Kidney epithelial cell (primary cell): ENCODE measurements around the gene PPP3CA. TPM values are rescaled to one million over a fixed set of nuclear protein-coding genes. Genes with fewer than 3 reads are reported as not detected.
"Not testable (repeated sequence)": the region's sequence is repeated elsewhere in the genome, so short reads cannot be mapped to it uniquely, and the experiment has no call there.

Experiments
- DNase-seq: peaks from one replicate; pipeline ENCODE4 v3.0.0-alpha.2; 2010; ENCODE audit warnings: low read depth
- H3K27me3 ChIP-seq: 2 replicates; pipeline ENCODE4 v1.6.0; 2011; ENCODE audit warnings: low read length; ENCODE audit not compliant: control insufficient read depth, insufficient read depth
- H3K36me3 ChIP-seq: 2 replicates; pipeline ENCODE4 v1.5.1; 2011; ENCODE audit warnings: low read length; ENCODE audit not compliant: control insufficient read depth, insufficient read depth
- H3K4me3 ChIP-seq: 2 replicates; pipeline ENCODE4 v1.5.1; 2011; ENCODE audit warnings: low read depth, mild to moderate bottlenecking, control low read depth, low read length
- total RNA-seq: library from RNA; depleted of rRNA; stranded (reverse); fragments of >200 nt; gene quantifications from 2 replicates; pipeline ENCODE4 v1.2.3, GENCODE V29; 2015
- TF ChIP-seq, protein P1 (sequence below): IDR thresholded peaks from 2 replicates; pipeline ENCODE4 v1.5.1; 2011; ENCODE audit warnings: mild to moderate bottlenecking, moderate library complexity, low read length, control low read depth, inconsistent platforms; ENCODE audit not compliant: insufficient read depth, poor library complexity, severe bottlenecking

PPP3CA gene
- total RNA-seq, 1 donor from 2014 or later = 26.5 TPM

DNA sequence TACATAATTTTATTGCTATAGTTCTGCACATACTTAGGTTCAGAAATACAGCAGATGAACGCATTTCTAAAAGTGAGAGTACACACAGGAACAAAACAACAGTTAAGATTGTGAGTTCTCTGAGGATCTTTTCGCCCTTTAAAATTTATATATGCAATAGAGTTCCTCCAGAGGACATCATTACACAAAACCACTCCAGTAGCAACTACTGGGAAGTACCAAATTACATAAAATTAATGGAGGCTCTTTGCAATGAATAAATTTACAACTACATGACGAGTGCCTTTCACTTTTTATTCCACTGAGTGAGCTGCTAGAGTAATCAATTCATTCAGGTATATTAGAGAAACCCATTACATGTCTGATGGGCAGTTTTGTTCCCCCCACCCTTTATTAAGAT lies 107.2 kb downstream of the PPP3CA start:
- TF ChIP-seq, protein P1, sequence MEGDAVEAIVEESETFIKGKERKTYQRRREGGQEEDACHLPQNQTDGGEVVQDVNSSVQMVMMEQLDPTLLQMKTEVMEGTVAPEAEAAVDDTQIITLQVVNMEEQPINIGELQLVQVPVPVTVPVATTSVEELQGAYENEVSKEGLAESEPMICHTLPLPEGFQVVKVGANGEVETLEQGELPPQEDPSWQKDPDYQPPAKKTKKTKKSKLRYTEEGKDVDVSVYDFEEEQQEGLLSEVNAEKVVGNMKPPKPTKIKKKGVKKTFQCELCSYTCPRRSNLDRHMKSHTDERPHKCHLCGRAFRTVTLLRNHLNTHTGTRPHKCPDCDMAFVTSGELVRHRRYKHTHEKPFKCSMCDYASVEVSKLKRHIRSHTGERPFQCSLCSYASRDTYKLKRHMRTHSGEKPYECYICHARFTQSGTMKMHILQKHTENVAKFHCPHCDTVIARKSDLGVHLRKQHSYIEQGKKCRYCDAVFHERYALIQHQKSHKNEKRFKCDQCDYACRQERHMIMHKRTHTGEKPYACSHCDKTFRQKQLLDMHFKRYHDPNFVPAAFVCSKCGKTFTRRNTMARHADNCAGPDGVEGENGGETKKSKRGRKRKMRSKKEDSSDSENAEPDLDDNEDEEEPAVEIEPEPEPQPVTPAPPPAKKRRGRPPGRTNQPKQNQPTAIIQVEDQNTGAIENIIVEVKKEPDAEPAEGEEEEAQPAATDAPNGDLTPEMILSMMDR = no peak
- H3K4me3 ChIP-seq = no peak overlapping the region

DNA sequence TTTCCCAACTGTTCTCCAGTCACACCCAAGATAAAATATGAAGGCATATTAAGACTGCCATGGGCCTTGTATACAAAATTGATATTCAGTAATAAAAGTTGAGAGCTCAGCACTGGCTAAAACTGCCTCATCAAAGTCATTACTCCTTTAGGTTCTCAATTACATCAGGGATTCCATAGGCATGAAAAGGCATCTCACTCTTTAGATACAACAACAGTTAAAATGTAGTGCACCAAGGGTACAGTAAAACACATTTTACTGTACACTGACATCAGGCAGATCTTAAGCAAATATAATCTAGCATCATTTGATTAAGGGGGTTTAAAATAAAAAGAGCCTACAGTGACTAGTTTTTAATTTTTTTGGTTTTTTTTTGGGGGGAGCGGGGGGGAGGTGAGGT lies 107.7 kb downstream of the PPP3CA start:
- no peak overlapping the region for H3K4me3 ChIP-seq
- DNase-seq = no peak
- H3K36me3 ChIP-seq = no peaks in the 10 kb centered on the region
- H3K27me3 ChIP-seq = no peaks in the 10 kb centered on the region
- TF ChIP-seq, protein P1 = no peak

More for the DNA sequence above, 107.2 kb downstream of the PPP3CA start:
- Histone ChIP-seq H3K27me3 (no peaks in the 10 kb centered on the region), H3K36me3 (no peaks in the 10 kb centered on the region)
- DNase-seq = no peak

DNA sequence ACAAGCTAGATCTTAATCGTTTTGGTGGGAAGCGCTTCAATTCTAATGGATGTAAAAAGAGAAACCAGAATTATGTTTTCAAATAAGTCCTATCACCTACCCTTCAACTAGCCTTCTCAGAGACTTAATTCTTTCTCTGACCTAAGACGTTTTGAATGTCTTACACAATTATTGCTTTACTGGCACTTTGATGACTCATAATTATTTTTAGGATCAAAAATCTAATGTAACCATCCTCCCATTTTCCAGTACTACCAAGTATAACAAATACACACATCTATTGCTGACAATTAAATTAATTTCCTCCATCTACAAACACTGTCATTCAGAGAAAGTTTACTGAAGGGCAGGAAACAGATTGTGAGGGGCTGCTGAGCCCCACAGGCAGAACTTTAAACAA lies 108.6 kb downstream of the PPP3CA start:
- H3K36me3 ChIP-seq = no peaks in the 10 kb centered on the region
- no peaks in the 10 kb centered on the region for H3K27me3 ChIP-seq
- H3K4me3 ChIP-seq = no peak overlapping the region
- TF ChIP-seq, protein P1 = no peak
- no peak for DNase-seq

DNA sequence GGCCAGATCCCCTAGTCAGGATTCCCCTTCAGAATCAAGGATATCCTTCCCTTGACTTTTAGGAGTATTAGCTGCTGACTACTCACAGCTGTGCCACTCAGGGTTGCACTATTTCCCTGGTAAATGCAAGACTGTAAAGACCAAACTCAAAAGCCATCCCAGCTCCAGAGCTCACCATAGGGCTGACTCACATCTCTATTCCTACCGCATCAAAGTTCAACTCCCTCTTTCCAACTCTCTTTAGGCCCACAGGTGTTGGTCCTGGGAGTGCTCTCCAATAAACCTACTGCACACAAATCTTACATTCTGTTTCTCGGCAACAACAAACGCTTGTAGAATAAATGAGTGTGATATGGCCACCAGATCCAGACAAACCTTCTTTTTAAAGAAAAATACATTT lies 109.6 kb downstream of the PPP3CA start:
- H3K36me3 ChIP-seq = no peaks in the 10 kb centered on the region
- DNase-seq = no peak
- H3K27me3 ChIP-seq = no peaks in the 10 kb centered on the region
- TF ChIP-seq, protein P1 = no peak
- no peak overlapping the region for H3K4me3 ChIP-seq

DNA sequence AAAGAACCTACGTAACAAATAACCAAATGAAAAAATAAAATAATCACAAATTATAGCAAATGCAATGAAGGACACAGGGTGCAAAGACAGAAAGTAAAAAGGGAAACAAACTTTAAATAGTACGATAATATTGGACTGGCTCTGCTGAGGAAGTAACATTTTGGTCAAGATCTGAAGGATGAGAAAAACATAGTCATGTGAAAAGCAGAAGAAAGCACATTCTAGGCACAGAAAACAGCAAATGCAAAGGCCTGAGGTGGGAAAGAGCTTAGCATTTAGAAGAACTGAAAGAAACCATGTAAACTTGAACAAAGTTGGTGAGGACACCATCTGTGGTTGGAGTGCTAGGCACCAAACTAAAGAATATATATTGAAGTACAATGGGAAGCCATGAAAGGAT lies 111.2 kb downstream of the PPP3CA start:
- DNase-seq = no peak
- Histone ChIP-seq H3K27me3 (no peaks in the 10 kb centered on the region), H3K4me3 (no peak overlapping the region), H3K36me3 (no peaks in the 10 kb centered on the region)
- TF ChIP-seq, protein P1 = no peak

DNA sequence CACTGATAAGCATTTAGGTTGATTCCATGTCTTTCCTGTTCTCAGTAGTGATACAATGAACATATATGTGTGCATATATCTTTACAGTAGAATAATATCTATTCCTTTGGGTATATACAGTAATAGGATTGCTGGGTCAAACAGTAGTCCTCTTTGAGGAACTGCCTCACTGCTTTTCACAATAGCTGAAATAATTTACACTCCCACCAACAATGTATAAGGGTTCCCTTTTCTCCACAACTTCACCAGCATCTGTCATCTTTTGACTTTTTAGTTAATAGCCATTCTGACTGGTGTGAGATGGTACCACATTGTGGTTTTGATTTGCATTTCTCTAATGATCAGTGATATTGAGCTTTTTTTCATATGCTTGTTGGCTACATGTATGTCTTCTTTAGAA lies 113.2 kb downstream of the PPP3CA start:
- H3K27me3 ChIP-seq, H3K36me3 ChIP-seq, DNase-seq, H3K4me3 ChIP-seq: not testable (repeated sequence)
